Stimulated activated CD4-positive, alpha-beta T cell treated with anti-CD3 and anti-CD28 coated beads, Interleukin-4, amount 100 ng/mL, for 1 hour (primary cell): Measurements from ENCODE around the gene SAMD4B.
"Not testable (repeated sequence)": the region's sequence is repeated elsewhere in the genome, so short reads cannot be mapped to it uniquely, and the experiment has no call there.

ENCODE experiments used
- DNase-seq: peaks from one replicate; pipeline ENCODE4 v3.0.0-alpha.2; 2020

SAMD4B gene

DNA sequence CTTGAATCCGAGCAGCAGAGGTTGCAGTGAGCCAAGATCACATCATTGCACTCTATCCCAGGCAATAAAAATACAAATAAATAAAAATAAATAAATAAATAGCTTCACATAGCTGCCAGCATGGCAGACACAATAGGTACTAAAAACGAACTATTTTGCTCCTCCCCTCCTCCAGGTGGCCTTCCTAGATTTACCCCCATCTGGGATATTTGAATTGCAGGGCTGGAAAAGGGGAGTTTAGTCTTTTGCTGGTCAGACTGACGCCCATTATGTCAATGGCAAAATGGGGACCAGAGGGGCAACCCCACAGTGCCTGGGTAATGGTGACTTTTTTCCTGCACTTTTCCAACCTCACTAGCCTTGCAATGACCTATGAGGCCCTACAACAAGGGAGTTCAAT, 5.7 kb upstream of the SAMD4B start:
- no peak for DNase-seq

DNA sequence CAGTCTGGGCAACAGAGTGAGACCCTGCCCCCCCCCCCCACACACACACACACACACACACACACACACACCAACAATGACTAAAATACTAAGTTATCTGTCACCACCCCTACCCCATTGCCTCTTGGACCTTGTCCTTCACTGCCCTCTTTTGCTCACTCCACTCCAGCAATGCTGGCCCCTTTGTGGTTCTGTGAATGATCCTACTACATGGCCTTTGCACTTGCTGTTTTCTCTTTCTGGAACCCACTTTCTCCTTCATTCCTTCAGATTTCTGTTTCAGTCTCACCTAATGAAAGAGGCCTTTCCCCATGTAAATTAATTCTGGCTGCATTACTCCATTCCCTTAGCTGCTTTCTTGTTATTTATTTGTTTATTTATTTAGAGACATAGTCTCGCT, 2.5 kb upstream of the SAMD4B start:
- DNase-seq = no peak

DNA sequence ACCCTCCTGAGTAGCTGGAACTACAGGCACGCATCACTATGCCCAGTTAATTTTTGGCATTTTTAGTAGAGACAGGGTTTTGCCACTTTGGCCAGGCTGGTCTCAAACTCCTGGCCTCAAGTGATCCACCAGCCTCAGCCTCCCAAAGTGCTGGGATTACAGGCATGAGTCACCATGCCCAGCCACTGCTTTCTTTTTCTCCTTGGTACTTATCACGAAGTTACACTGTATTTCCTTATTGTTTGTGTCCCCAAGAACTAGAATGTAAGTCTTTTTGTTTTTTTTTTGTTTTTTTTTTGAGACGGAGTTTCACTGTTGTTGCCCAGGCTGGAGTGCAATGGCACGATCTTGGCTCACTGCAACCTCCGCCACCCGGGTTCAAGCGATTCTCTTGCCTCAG, 2.1 kb upstream of the SAMD4B start:
- DNase-seq = not testable (repeated sequence)

DNA sequence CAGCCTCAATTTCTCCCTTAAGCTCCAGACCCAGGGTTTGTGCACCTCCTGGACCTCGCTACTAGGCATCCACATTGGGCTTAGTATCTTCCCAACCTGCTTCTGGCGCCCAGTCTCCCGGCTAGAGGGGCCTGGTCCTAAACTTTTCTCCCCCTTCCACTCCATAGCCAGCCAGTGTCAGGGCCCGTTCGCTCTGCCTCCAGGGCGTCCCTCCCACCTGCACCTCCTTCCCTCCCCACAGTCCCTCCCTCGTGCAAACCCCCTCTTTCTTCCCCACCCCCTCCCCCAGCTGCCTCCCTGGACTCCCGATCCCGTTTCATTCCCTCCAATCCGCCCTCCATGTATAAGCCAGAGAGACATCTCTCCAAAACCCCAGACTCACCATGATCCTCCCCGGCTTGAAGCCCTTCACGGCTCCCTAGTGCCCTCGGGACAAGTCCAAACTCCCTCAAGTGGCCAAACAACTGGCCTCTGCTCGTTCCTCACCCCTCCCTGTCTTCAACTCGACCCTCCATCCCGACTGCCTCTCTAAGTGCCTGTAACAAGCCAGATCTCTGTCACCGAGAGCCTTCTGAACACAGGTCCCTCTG, 997 bp upstream of the SAMD4B start:
- peak; percentile 20 for DNase-seq

DNA sequence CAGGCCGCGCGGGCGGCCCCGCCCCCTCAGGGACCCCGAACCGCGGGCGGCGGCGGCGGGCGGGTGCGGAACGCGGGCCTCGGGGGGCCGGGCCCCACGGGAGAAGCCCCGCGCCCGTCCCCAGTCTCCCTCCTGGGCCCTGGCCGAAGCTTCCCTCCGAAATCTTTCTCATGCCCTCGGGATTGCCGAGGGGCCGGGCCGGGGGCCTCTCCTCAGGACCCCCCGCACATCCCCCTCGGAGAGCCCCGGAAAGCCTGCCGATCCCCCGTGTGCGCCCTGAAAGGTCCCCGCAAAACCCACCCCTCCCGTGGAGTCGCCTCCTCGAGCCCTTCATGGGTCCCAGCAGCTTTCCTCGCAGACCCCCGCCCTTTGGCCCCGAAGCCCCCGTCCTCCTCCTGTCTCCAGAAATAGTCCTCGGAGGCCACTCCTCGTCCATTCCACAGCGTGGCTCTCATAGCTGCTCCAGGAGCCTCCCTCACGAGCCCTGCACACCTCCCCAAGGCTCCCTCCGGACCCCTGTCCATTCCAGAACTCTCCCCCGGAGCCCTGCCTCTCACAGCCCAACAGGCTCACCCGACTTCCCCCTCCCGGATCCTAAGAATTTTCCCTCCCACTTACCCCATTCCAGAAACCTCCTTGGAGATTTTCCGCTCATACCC, 555 bp downstream of the SAMD4B start:
- DNase-seq = no peak

DNA sequence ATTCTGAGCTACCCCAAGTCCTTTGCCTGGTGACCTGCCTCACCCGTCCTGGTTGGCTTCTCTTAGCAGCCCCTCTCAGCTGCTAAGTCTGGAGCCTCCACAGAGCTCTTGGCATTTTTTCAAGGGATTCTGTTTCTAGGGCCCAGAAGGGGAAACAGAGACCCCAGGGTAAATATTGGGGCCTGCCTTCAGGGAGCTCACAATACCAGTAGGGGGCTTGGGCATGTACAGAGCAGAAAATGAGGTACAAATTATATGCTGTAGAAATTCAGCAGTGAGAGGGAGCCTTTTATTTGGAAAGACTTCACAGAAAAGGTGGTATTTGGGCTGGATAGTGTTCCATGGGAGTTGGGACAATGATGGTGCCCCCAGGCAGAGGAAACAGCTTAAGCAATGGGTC, 3.7 kb downstream of the SAMD4B start:
- DNase-seq = no peak

DNA sequence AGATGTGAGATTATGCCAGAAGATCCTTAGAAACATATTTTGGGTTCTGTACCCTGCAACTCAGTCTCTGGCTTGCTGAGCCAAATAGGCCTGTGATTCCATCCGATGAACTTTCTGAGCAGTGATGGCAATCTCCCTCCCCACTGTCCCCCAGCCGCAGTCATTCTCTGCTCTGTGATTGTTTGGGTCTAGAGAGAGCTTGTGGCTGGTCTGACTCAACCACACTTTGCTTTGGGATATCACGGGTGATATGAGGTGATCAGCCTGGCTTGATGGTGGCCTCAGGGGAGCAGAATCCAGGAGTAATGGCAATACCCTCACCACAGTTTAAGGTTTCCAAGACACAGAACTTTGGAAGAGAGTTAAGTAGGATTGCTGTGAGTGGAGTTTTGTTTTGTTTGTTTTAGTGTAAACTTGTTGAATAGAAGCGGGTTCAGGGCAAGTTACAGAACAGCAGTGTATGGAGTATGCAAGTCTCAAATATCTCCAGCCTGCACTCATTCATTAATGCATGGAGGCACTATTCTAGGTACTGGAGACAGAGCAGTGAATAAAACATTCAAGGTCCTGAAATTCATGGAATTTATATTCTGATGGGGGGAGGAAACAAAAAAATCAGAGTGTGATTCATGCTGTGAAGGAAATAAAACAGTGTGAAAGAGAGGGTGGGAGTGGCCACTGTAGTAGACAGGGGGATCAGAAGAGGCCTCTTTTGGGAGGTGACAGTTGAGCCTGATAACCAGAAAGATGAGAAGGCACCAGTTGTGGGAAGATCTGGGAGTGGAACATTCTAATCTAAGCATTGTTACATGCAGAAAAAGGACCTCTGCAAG, 5.3 kb downstream of the SAMD4B start:
- no peak for DNase-seq

DNA sequence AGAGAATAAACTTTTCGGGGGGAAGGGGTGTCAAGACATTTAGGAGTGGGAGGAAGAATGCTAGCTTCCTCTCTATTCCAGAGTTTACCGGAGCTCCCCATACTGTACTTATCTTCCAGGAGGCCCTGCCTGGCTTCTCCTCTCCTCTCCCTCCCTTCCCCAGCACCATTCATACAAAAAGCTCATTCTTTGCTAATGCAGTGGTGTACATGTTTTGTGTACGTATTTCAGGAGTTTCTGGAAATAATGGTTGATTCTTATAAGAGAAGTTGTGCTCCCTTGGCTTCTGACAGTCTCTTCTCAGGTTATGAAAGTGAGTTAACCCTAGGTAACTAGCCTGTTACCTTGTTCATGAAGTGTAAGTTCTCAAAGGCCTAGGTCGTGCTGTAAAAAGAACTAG, 7.1 kb downstream of the SAMD4B start:
- no peak for DNase-seq

DNA sequence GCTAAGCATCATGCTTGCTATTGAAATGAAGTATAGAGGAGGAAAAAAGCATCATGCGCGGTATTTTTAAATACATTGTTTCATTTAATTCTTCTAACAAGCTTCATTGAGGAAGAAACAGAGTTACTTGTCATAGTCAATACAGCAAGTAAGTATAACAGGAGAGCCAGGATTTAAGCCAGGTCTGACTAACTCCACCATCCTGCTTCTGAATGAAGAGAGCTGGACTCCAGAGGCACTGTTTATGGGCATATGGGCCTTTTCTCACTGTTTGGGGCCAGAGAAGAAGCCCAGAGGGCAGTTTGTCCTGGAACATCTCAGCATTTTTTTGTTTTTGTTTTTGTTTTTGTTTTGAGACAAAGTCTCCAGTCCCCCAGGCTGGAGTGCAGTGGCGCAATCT, 7.9 kb downstream of the SAMD4B start:
- DNase-seq = no peak

DNA sequence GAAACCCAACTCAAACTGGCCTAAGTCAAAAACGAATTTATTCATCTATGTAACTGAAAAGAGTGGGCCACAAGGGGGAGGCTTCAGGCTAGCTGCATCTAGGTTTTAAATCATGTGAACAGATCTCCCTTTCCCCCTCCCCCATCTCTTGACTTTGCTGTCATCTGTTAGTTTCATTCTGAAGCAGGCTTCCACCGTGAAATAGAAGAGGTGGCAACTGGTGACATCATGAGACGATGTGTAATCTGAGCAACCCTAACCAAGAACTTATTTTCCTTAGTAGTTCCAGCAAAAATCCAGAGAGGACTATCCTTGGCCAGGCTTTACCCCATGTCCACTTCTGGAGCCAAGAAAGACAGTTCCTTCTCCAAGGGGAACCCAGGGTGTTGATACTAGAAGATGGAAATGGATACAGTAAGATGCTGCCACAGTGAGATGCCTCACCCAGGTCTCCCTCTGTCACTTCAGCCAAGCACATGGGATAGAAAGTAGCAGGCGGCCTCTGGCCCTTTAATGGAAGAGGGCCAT, 9.4 kb downstream of the SAMD4B start:
- peak; percentile 11 for DNase-seq

DNA sequence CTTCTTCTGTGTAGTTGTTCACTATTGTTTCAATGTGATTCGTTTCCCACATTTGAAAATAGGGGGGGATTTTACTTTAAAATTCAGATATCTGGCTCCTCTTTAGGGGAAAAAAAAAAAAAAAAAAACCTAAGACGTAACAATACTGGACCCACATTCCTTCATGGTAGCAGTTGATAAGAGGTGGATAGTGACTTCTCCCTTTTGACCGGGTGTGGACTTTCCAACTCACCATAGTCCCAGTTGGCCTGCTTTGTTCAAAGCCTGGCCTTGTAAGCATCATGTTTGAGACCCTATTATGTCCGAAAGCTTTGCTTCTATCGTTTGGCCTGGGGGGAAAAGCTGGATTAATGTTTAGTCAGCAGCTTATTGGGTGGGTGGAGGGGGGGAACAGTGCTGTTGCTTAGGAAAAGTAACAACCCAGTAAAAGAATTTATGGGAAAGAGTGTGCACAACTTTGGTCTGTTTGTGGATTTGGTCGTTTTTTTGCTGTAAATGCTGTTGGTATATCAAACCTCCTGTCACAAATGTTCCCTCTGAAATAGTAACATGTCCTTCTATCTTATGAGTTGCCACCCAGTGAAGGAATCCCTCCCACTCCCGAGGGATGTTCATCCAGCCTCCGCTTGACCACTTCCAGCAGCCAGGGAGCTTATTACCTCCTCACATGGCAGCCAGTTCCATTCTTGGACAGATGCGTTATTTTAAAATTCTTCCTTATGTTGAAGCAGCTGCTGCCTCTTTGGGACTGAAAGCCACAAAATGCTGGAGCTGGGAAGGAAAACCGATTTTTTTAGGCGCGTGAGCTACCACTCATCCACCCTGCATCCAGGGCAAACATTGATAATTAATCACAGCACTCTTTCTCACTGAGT, 10.4 kb downstream of the SAMD4B start:
- no peak for DNase-seq

DNA sequence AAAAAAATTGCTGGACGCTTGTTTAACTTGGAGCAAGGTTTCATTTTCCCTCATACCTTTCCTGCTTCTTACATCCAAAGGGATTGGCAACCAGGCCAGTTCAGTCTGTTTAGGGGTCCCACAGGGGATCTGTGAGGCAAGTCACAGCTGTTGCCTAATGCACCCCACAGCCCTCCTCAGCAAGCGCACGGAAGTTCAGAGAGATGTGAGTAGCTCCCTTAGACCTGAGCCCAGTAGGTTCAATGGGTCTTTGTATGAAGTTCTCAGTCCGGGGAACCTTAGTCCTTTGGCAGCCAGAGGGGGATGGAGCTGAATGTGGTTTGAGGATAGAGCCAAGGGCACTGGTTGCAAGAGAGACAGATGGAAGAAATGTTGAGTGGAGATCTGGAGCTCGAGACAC, 13.0 kb downstream of the SAMD4B start:
- no peak for DNase-seq

DNA sequence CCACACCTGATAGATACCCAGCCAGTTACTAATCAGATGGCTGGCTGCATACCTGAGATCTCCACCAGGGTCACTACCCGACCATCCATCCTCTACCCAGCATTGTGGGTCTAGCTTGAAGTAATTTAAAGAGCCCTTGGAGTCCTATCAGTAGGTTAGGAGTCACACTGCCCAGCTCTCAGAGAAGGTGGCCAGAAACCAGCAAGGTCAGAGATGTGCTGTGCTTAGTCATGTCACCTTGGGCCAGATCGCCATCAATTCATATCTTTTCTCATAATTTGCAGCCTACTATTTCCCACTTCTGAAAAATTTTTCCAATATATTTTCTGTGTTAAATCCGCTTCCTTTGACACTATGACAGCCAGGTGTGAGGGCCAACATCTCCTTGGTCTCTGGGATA, 13.9 kb downstream of the SAMD4B start:
- no peak for DNase-seq

DNA sequence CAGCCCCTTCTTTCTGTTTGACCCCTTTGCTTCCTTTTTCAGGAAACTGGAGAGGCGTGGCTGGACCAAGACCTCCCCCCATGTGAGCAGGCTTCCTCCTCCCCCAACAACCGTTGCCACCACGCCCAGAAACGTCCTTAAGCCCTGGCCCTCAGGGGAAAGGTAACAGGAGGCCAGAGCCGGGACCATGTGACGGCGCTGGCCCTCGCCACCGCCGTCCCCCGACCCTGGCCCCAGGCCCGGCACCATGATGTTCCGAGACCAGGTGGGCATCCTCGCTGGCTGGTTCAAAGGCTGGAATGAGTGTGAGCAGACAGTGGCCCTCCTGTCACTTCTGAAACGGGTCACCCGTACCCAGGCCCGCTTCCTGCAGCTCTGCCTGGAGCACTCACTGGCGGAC, 14.4 kb downstream of the SAMD4B start:
- DNase-seq = no peak

DNA sequence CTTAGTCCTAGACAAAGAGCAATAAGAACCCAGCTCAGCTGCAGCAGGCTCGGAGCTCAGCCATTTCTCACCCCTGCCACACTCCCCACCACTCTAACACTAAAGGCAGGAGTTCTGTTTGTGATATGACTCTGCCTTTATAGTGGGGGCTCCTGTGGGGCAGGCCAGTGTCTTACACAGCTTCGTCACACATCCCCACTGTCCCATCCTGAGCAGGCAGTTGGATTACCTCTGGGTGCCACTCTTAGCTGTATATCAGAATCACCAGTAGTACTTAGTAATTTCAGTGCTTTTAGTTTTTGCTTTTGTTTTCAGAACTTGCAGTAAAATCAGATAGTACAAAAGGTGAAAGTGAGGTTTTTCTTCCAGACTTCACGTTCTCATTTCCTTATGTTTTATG, 16.8 kb downstream of the SAMD4B start:
- no peak for DNase-seq

DNA sequence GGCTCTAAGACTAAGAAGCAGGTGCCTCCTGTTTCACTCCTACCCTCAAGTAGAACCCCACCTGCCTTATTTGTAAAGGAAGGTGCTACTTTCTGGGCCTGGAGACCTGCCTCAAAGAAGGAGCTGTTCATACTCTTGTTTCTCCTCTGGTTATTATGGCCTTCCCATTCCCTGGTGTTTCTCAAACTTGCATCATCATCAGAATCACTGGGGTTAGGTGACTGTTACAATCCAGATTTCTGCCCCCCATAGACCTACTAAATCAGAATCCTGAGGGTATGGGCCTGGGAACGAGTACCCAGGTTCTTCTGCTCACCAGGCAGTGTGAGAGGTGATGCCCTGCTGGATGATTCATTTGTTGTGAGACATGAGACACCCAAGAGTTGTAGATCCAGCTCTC, 18.4 kb downstream of the SAMD4B start:
- DNase-seq = no peak

DNA sequence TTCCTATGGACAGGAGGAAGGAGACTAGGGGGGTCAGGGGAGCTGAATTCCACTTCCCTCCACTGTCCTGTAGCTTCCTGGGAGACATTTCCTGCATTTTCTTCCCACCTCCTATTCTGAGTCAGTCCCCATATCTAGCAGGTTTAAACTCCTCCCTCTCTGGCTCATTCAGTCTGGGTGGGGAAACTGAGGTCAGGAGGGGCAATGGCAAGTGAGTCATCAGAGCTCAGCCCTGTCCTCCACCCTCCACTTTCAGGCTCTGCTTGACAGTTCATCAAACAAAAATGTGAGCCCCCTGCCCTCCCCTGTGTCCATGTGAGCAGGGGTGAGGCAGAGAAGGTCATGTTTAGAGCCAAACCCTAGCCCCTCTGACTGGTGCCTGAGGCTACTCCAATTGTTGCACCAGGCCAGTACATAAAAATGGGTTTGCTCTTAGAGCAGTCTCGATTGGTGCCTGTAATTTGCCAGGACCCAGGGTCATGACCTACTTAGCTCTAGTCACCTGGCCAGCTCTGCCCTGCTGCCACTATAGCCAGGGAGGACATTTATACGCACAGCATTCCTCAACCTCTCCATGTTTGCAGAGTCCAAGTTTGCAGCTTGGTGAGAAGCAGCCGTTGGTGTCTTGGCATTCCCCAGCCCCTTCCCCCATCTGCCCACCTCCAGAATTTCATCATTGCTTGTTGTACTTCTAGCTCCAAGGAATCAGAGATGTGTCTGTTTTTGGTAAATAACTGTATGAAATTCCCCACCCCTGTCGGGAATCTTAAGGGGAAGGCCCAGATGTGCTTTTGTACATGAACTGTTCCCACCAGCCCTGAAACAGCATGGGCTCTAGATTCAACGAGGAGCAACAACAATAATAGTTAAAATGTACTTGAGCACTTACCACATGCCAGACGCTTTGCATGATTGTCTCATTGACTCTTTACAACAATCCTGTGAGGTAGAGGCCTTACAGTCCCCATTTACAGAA, 20.7 kb downstream of the SAMD4B start:
- no peak for DNase-seq

DNA sequence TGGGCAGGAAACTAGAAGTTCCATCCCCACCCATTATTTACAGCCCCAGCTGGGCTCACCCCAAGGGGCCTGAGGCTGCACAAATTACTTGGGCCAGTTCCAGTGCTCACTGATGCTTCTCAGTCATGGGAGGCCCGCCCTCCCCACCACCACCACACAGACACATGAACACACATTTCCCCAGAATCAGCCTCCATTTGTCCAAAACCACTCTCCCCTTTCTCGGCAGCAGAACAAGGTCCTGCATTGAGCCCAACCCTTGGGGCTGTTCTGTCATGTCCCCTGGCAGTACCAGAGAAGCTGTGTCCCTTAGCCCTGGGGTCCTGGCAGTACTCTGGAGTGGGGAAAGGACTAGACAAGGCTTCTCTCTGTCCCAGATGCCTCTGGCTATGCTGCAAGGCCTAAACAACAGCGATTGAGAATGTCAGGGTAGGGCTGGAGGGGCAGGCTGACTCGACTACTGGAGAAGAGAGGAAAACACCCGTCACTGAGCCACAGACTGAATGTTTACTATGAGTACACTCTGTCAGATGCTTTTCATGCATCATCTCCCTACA, 21.8 kb downstream of the SAMD4B start:
- no peak for DNase-seq

DNA sequence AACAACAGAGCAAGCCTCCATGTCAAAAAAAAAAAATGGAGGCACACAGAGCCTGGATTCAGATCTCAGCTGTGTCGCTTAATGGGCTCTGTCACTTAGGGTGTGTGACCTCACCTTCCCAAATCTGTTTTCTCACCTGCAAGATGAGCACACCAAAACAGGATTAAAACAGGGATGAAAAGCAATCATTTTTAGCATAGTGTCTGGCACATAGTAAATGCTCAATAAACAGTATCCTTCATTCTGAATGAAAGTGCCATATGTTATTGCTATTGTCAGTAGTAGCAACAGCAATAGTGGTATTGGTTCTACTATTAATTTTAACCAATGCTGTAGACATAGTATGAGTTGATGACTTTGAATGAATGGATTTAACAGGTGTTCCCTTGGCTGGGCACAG, 23.3 kb downstream of the SAMD4B start:
- no peak for DNase-seq

DNA sequence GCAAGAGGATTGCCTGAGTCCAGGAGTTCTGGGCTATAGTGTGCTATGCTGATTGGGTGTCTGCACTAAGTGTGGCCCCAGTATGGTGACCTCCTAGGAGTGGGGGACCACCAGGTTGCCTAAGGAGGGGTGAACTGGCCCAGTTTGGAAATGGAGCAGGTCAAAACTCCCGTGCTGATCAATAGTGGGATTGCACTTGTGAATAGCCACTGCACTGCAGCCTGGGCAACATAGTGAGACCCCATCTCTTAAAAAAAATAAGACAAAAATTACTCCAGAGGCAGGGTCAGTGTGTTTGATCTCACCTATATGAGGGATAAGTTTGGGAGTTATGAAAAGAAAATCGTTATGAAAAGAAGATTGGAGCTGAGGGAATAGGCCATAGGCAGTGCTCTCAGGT, 27.0 kb downstream of the SAMD4B start:
- no peak for DNase-seq

DNA sequence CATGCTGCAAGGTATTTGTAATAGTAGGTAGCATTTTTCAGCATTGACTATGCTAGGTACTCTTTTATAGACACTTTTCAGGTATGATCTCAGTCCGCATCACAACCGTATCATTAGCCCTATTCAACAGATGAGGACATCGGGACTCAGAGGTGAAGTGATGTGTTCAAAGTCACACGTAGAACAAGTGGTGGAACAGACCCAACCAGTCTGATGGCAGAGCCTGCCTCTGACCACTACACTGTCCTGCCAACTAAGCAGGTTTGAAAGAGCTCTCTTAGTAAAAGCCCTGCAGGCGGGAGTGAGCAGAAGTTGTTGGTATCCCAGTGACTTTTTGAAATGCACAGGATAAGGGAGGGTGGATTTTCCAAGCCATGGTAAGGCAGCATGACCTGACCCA, 28.5 kb downstream of the SAMD4B start:
- DNase-seq = no peak
